ENCODE data around the gene KCNMB3.

- TF ChIP-seq CEBPB (IDR thresholded peaks at IDR 0.05; ENCODE audit: low read depth) (no peak), CTCF (IDR thresholded peaks at IDR 0.05 in 2 of 3, conservative IDR thresholded peaks at IDR 0.05 in 1 of 3; ENCODE audit: borderline replicate concordance in 1 of 3, insufficient read depth in 1 of 3, low read depth in 2 of 3, low read length in 2 of 3) (no peak), TCF7L2 (IDR thresholded peaks at IDR 0.05; ENCODE audit: borderline replicate concordance, extremely low read depth, insufficient read depth, insufficient read length) (no peak), POLR2AphosphoS5 (IDR thresholded peaks at IDR 0.05; ENCODE audit: low read depth, low read length) (no peak), POLR2A (IDR thresholded peaks at IDR 0.05; ENCODE audit: borderline replicate concordance, extremely low read depth, insufficient read depth, insufficient read length) (no peak), YY1 (IDR thresholded peaks at IDR 0.05; ENCODE audit: extremely low read depth, insufficient replicate concordance, low read depth, low read length) (no peak), SP1 (IDR thresholded peaks at IDR 0.05; ENCODE audit: low read depth) (no peak), SIN3A (IDR thresholded peaks at IDR 0.05; ENCODE audit: low read depth) (no peak), REST (IDR thresholded peaks at IDR 0.05; ENCODE audit: low read depth) (no peak), SRF (IDR thresholded peaks at IDR 0.05; ENCODE audit: low read depth) (no peak), EZH2 (IDR thresholded peaks at IDR 0.05) (no peak)
Observed at GRCh38 chr3:179256813-179257212, 5.9 kb upstream of the KCNMB3 start.

Measured in HCT116 (cell line).